ENCODE measurements around the gene ANGPTL5.

DNA sequence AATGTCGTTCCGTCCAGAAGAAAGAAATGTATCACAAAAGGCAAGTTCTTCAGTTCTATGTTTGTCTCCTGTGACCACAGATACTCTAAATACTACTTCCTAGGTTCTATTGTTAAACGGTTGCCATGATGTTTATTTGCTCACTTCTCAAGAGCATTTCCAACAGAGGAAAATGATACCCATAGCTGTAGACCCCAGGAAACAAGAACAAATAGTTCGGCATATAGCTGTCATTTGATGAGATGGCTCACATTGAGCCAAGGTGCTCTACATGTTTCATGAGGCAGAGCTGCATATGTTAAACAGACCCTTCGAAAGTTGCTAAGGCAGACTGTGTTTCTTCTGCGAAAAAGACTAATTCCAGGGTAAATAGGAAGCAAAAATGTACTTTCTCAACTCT is 15.4 kb upstream of the ANGPTL5 start:
- TF ChIP-seq, protein P1, sequence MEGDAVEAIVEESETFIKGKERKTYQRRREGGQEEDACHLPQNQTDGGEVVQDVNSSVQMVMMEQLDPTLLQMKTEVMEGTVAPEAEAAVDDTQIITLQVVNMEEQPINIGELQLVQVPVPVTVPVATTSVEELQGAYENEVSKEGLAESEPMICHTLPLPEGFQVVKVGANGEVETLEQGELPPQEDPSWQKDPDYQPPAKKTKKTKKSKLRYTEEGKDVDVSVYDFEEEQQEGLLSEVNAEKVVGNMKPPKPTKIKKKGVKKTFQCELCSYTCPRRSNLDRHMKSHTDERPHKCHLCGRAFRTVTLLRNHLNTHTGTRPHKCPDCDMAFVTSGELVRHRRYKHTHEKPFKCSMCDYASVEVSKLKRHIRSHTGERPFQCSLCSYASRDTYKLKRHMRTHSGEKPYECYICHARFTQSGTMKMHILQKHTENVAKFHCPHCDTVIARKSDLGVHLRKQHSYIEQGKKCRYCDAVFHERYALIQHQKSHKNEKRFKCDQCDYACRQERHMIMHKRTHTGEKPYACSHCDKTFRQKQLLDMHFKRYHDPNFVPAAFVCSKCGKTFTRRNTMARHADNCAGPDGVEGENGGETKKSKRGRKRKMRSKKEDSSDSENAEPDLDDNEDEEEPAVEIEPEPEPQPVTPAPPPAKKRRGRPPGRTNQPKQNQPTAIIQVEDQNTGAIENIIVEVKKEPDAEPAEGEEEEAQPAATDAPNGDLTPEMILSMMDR (IDR thresholded peaks at IDR 0.05; ENCODE audit: low read length) = no peak
- no peak for TF ChIP-seq EZH2 (IDR thresholded peaks at IDR 0.05; ENCODE audit: borderline replicate concordance, low read length)
